Measurements from ENCODE around the gene MRPL20.

MRPL20 gene

DNA sequence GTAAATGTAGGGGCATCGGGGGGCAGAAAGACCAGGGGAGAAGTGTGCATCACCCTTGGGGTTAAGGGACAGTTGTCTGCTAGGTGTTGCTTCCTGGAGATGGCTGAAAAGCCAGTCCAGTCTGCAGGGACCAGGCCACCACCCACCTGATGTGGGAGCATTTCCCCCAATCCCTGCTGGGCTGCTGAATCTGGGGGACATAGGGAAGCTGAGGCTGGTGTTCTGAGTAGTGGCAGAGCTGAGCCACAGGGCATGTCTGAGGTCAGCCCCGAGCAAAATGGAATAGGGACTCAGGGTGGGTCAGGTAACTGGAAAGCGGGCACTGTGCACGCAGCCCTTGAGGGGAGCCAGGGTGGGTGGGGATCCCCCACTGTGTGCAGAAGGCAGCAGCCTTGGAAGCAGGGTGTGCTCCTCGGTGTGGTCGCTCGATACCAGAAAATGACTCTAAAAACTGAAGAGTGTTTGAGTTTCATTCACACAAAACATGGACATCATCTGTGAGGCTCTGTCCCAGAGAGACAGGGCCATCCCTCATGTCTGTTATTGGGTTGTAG is 5.6 kb downstream of the MRPL20 start:
- Histone ChIP-seq H3K27me3 (ENCODE audit: control insufficient read depth, insufficient read depth, low read length) (no peaks in the 10 kb centered on the region), H3K9me3 (ENCODE audit: control insufficient read depth, insufficient read depth, low read length) (no peaks in the 10 kb centered on the region), H3K36me3 (ENCODE audit: control insufficient read depth, insufficient read depth, low read length) (peaks cover 69% of the 10 kb centered on the region), H3K27ac (ENCODE audit: low read depth, low read length) (no peak overlapping the region), H3K4me1 (ENCODE audit: control insufficient read depth, insufficient read depth, low read length) (peaks cover 7% of the 10 kb centered on the region), H3K4me3 (ENCODE audit: low read depth, low read length) (no peak overlapping the region), H3K9ac (ENCODE audit: low read depth, low read length) (no peak overlapping the region)

DNA sequence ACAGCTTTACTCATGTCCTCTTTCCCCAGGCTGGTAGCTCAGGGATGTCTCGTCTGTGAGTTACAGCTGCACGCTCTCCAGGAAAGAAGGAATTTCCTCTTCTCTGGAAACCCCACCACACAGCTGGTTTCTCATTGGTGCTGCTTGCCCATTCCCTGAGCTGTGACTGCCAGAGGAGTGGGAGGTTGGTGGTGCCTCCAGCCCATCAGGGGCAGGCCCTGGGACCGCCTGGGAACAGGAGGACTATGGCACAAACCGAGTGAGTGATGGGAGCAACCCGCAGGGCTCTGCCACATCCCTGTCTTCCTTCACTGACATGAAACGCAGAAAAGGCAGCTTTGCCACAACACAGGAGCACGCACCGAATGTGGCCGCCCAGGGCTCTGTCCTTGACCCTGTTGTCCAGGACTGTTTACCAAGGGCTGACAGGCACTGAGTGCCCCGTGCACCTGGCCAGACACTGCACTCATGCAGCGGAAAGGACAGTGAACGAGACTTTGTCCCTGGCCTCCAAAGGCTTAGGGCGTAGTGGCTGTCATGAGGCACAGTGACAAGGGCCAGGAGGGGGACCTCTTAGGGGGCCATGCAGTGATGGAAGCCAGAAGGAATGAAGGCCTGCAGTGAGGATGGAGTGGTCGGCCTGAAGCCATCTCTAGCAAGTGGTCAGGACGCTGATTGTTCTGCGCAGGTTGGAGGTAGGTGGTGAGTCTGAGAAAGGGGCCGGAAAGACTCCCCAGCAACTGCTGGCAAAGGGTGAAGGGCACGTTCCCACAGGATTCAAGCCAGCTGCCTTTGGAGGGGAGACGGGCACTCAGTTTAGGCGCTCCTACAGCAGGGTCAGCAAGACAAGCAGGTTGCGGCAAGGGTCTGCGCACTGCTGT is 6.3 kb downstream of the MRPL20 start:
- peak overlapping the region; percentile 87; the same call in 1 of the 2 replicates for H3K9ac ChIP-seq (ENCODE audit: low read depth, low read length)
- no peaks in the 10 kb centered on the region for H3K27me3 ChIP-seq (ENCODE audit: control insufficient read depth, insufficient read depth, low read length)
- peak overlapping the region; percentile 29 for H3K27ac ChIP-seq (ENCODE audit: low read depth, low read length)
- peak overlapping the region; percentile 84 for H3K4me3 ChIP-seq (ENCODE audit: low read depth, low read length)
- peaks cover 69% of the 10 kb centered on the region for H3K36me3 ChIP-seq (ENCODE audit: control insufficient read depth, insufficient read depth, low read length)
- peaks cover 7% of the 10 kb centered on the region for H3K4me1 ChIP-seq (ENCODE audit: control insufficient read depth, insufficient read depth, low read length)
- no peaks in the 10 kb centered on the region for H3K9me3 ChIP-seq (ENCODE audit: control insufficient read depth, insufficient read depth, low read length)

DNA sequence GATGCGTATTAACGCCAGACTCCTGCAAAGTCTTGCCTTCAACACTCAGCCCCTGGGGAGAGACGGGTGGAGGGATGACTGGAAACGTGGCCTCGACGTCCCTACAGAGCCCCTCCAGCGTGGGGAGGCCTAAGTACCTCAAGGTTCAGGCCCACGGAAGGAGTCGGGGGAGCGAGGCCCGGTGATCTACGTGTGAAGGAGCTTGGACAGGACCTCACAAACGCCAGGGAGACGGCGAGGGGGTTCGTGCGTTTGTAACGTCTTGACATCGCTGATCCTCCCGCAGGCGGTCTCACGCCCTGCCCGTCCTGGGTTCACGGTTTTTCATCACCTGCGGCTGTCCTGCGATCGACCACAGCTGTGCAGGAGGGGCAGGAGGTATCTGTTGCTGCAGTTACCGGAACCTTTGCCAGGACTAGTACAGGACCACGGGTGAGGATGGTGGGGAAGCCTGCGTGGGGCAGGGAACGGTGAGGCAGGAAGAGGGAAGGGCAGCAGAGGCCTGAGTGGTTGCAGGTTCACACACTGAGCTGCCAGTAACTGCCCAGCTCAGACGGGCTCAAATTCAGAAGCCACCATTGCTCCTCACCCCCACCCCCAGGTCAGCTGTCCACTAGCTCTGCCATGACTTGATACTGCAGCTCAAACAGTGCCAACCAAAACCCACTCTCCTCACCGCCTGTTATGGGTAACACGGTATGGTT is 7.1 kb downstream of the MRPL20 start:
- H3K4me3 ChIP-seq (ENCODE audit: low read depth, low read length) = peak overlapping the region; percentile 84
- peak overlapping the region; percentile 88 for H3K27ac ChIP-seq (ENCODE audit: low read depth, low read length)
- no peaks in the 10 kb centered on the region for H3K27me3 ChIP-seq (ENCODE audit: control insufficient read depth, insufficient read depth, low read length)
- no peaks in the 10 kb centered on the region for H3K9me3 ChIP-seq (ENCODE audit: control insufficient read depth, insufficient read depth, low read length)
- peak overlapping the region; percentile 87 for H3K9ac ChIP-seq (ENCODE audit: low read depth, low read length)
- H3K4me1 ChIP-seq (ENCODE audit: control insufficient read depth, insufficient read depth, low read length) = peaks cover 7% of the 10 kb centered on the region
- H3K36me3 ChIP-seq (ENCODE audit: control insufficient read depth, insufficient read depth, low read length) = peaks cover 69% of the 10 kb centered on the region

DNA sequence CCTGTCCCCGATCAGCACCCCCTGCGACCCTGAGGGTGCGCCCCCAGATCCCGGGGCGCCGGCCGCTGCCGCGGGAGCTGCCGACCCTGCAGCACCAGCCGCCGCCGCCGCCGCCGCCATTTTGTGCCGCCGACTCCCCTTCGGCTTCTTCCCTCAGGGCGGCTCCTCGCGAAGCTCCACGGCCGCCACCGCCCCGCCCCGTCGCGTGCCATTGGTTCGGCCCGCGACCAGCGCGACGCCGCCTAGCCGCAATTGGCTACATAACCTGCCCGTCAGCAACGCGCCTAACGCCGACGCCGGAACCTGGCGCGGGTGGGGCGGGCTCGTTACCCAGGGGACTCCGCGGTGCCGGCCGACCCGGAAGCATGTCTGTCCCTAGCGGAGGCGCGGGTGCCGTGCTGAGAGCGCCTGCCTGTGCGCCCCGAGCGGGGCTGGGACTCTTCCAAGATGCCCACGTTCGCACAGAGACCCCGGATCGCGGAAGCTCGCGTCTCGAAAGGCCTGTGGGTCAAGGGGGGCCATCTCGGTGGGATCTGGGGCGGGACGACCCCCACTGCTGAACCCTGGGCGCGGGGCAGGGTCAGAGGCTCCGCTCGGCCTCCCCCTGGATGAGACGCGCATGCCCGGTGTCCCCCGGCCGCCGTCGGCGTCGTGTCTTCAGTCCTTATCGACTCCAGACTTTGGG is 7.8 kb downstream of the MRPL20 start, which contains the start of gene CCNL2:
CCNL2 (minus strand) TSS at position 149 of the 685 bp plus-strand sequence; CDS start at position 120, 29 bp downstream.
- peak within 1 kb of the TSS; percentile 84 for H3K4me3 ChIP-seq (ENCODE audit: low read depth, low read length)
- H3K4me1 ChIP-seq (ENCODE audit: control insufficient read depth, insufficient read depth, low read length) = peaks cover 7% of the 10 kb centered on the region
- no peaks in the 10 kb centered on the region for H3K27me3 ChIP-seq (ENCODE audit: control insufficient read depth, insufficient read depth, low read length)
- no peaks in the 10 kb centered on the region for H3K9me3 ChIP-seq (ENCODE audit: control insufficient read depth, insufficient read depth, low read length)
- H3K36me3 ChIP-seq (ENCODE audit: control insufficient read depth, insufficient read depth, low read length) = peaks cover 68% of the 10 kb centered on the region
- peak within 1 kb of the TSS; percentile 91 for H3K27ac ChIP-seq (ENCODE audit: low read depth, low read length)
- H3K9ac ChIP-seq (ENCODE audit: low read depth, low read length) = peak within 1 kb of the TSS; percentile 96

DNA sequence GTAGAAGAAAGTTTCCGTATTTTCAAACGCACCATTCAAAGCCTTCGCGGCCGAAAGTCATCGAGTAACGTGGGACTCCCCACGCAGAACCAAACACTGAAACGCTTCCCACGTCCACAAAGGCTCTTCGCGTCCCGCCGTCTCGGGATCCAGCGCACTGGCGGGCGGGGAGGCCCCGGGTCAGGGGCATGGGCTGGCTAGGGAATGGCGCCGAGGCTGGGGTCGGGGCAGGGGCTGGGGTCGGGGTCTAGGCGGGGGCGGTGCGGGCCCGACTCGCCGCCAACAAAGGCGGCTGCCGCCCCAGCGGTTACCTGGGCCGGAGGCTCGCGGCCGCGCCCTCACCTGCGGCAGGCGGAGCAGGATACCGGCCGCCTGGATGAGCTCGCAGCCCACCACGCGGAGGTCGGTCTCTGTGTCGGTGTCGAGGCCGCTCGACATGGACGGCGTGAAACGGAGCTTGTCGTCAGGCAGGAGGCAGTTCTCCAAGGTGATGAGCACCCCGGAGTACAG is 8.4 kb downstream of the MRPL20 start:
- peaks cover 7% of the 10 kb centered on the region for H3K4me1 ChIP-seq (ENCODE audit: control insufficient read depth, insufficient read depth, low read length)
- H3K9me3 ChIP-seq (ENCODE audit: control insufficient read depth, insufficient read depth, low read length) = no peaks in the 10 kb centered on the region
- peaks cover 71% of the 10 kb centered on the region for H3K36me3 ChIP-seq (ENCODE audit: control insufficient read depth, insufficient read depth, low read length)

DNA sequence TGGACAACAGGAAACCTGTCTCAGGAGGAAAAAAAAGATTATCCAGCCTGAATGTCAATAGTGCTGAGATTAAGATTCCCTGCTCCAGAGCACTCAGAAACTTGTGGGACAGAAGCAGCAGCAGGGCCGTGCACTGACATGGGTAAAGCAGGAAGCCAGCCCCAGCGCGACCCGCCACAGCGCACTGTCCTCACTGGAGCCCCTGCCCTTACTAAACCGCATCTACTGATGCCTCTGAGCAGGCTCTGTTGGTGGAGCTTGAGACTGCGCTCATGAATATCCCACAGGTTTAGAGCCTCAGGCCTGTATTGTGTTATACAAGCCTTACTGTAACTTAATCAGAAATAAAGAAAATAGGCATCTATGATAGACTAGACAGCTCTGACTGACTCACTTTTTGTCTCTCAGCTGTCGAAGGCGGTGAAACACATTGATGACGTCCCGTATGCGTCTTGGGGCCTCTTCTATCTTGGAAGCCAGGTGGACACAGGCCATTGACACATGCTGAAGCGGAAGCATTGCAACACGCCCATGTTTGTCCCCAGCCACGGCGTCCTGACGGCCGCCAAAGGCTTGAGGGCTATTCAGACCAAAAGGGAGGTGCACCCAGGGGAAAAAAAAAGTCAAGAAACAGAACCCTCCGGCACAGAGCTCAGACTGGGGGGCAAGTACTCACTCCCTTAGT is 9.1 kb downstream of the MRPL20 start:
- Histone ChIP-seq H3K4me3 (ENCODE audit: low read depth, low read length) (peak overlapping the region; percentile 84), H3K9ac (ENCODE audit: low read depth, low read length) (peak overlapping the region; percentile 96), H3K36me3 (ENCODE audit: control insufficient read depth, insufficient read depth, low read length) (peaks cover 71% of the 10 kb centered on the region), H3K4me1 (ENCODE audit: control insufficient read depth, insufficient read depth, low read length) (peaks cover 7% of the 10 kb centered on the region), H3K27ac (ENCODE audit: low read depth, low read length) (peak overlapping the region; percentile 91), H3K27me3 (ENCODE audit: control insufficient read depth, insufficient read depth, low read length) (no peaks in the 10 kb centered on the region), H3K9me3 (ENCODE audit: control insufficient read depth, insufficient read depth, low read length) (no peaks in the 10 kb centered on the region)

More for the DNA sequence above, 8.4 kb downstream of the MRPL20 start:
- H3K27me3 ChIP-seq (ENCODE audit: control insufficient read depth, insufficient read depth, low read length) = no peaks in the 10 kb centered on the region
- peak overlapping the region; percentile 96 for H3K9ac ChIP-seq (ENCODE audit: low read depth, low read length)
- peak overlapping the region; percentile 91 for H3K27ac ChIP-seq (ENCODE audit: low read depth, low read length)
- H3K4me3 ChIP-seq (ENCODE audit: low read depth, low read length) = peak overlapping the region; percentile 84

DNA sequence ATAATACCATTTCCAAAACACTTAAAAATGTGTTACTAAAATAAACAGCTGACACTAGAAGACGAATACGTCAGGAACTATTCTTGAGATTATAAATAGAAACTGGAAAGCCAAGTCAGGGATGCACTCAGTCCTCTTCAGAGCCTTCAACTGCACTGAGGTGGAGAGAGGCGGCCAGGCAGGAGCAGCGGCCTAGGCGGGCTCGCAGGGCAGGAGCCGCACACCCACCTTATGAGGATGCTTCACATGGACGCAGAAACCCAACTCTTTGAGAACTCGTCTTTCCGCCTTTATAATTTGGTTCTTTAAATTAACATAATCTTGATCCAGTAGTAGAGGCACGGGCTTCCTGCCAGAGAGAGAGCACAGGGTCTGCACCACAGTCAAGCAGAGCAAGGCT is 11.9 kb downstream of the MRPL20 start:
- Histone ChIP-seq H3K9ac (ENCODE audit: low read depth, low read length) (no peak overlapping the region), H3K36me3 (ENCODE audit: control insufficient read depth, insufficient read depth, low read length) (peaks cover 72% of the 10 kb centered on the region), H3K27ac (ENCODE audit: low read depth, low read length) (no peak overlapping the region), H3K27me3 (ENCODE audit: control insufficient read depth, insufficient read depth, low read length) (no peaks in the 10 kb centered on the region), H3K4me3 (ENCODE audit: low read depth, low read length) (no peak overlapping the region), H3K9me3 (ENCODE audit: control insufficient read depth, insufficient read depth, low read length) (no peaks in the 10 kb centered on the region), H3K4me1 (ENCODE audit: control insufficient read depth, insufficient read depth, low read length) (peaks cover 7% of the 10 kb centered on the region)

DNA sequence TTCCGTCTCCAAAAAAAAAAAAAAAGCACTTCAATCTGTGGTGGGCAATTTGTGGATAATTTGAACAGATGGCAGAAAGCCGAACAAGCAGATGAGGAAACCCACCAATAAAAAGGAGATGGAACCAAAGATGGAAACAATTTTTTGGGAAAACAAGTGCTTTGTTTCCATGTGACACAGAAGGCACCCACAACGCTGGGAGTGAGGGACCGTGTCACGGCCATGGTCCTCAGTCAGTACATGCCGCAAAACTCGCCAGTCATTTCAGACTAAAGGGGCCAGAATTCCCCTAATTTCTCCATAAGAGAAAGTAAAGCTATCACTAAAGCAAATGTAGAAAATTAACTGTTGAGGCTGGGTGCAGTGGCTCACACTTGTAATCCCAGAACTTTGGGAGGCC is 13.0 kb downstream of the MRPL20 start:
- Histone ChIP-seq H3K4me1 (ENCODE audit: control insufficient read depth, insufficient read depth, low read length) (peaks cover 7% of the 10 kb centered on the region), H3K36me3 (ENCODE audit: control insufficient read depth, insufficient read depth, low read length) (peaks cover 83% of the 10 kb centered on the region), H3K27me3 (ENCODE audit: control insufficient read depth, insufficient read depth, low read length) (no peaks in the 10 kb centered on the region), H3K9me3 (ENCODE audit: control insufficient read depth, insufficient read depth, low read length) (no peaks in the 10 kb centered on the region), H3K4me3 (ENCODE audit: low read depth, low read length) (no peak overlapping the region), H3K9ac (ENCODE audit: low read depth, low read length) (no peak overlapping the region), H3K27ac (ENCODE audit: low read depth, low read length) (no peak overlapping the region)

DNA sequence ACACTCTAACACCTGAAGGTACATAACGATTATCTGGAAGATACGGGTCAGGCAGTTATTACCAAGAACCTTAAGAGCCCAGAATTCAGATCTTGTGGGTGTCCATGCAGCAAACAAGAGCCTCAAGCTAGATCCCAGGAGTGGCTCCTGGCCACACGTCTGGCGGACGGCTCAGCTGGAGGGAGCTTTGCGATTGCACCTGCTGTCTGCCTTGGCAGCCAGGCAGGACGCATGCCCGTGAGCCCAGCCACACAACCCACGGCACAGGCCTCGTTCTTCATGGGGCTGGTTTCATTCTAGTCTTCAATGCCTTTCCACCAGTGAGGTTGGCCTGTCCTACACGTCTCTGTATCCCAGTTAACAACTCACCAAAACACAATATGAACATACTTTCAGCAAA is 13.7 kb downstream of the MRPL20 start:
- no peak overlapping the region for H3K4me3 ChIP-seq (ENCODE audit: low read depth, low read length)
- H3K9me3 ChIP-seq (ENCODE audit: control insufficient read depth, insufficient read depth, low read length) = no peaks in the 10 kb centered on the region
- peaks cover 88% of the 10 kb centered on the region for H3K36me3 ChIP-seq (ENCODE audit: control insufficient read depth, insufficient read depth, low read length)
- no peak overlapping the region for H3K27ac ChIP-seq (ENCODE audit: low read depth, low read length)
- no peaks in the 10 kb centered on the region for H3K27me3 ChIP-seq (ENCODE audit: control insufficient read depth, insufficient read depth, low read length)
- H3K9ac ChIP-seq (ENCODE audit: low read depth, low read length) = no peak overlapping the region
- H3K4me1 ChIP-seq (ENCODE audit: control insufficient read depth, insufficient read depth, low read length) = peaks cover 7% of the 10 kb centered on the region

DNA sequence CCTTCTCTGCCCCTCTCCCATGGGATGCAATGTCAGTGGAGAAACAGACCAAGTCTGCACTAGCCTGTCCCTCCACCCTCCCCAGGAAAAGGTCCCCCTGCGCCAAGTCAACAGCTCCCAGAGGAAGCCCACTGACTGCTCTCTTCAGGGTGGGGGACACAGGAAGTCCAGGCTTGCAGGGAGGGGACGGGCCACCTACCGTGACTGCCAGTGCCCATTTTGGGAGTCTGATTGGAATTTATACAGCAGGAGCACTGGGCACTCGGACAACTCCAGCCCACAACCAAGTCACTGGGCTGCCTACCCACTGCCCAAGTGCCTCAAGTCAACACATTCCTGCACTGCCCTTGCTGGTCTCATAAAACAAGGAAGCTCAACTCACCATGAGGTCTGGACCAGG is 14.1 kb downstream of the MRPL20 start:
- H3K36me3 ChIP-seq (ENCODE audit: control insufficient read depth, insufficient read depth, low read length) = peaks cover 88% of the 10 kb centered on the region
- no peaks in the 10 kb centered on the region for H3K9me3 ChIP-seq (ENCODE audit: control insufficient read depth, insufficient read depth, low read length)
- H3K4me1 ChIP-seq (ENCODE audit: control insufficient read depth, insufficient read depth, low read length) = peaks cover 3% of the 10 kb centered on the region
- no peak overlapping the region for H3K4me3 ChIP-seq (ENCODE audit: low read depth, low read length)
- no peaks in the 10 kb centered on the region for H3K27me3 ChIP-seq (ENCODE audit: control insufficient read depth, insufficient read depth, low read length)
- H3K9ac ChIP-seq (ENCODE audit: low read depth, low read length) = no peak overlapping the region
- H3K27ac ChIP-seq (ENCODE audit: low read depth, low read length) = no peak overlapping the region
